BJ (cell line): ENCODE measurements around the gene PPIE. TPM values are rescaled to one million over a fixed set of nuclear protein-coding genes. Genes with fewer than 3 reads are reported as not detected.

ENCODE experiments used
- CTCF ChIA-PET: fragments of 350-600 bp; formaldehyde crosslinking; extraction: SDS; loops from one replicate; lab custom pipeline; 2021; ENCODE audit warnings: antibody characterized with exemption, inconsistent platforms; lab: Yijun Ruan, JAX
- POLR2A ChIA-PET: fragments of 300-600 bp; sonication (Branson Sonifier 250); formaldehyde crosslinking; extraction: SDS; loops from one replicate; lab custom pipeline; 2021; ENCODE audit warnings: antibody characterized with exemption; lab: Charles Lee
- DNase-seq: peaks from one replicate; pipeline ENCODE4 v3.0.0-alpha.2; 2011; ENCODE audit warnings: low read depth
- H3K27me3 ChIP-seq: 2 replicates; pipeline ENCODE4 v1.6.0; 2011; ENCODE audit warnings: low read length; ENCODE audit not compliant: control insufficient read depth, insufficient read depth
- H3K36me3 ChIP-seq: 2 replicates; pipeline ENCODE4 v1.5.1; 2011; ENCODE audit warnings: low read length; ENCODE audit not compliant: control insufficient read depth, insufficient read depth
- H3K4me3 ChIP-seq: 2 replicates; pipeline ENCODE4 v1.5.1; 2011; ENCODE audit warnings: low read depth, mild to moderate bottlenecking, control low read depth, low read length
- CTCF ChIP-seq: IDR thresholded peaks from 2 replicates; pipeline ENCODE4 v1.5.1; 2011; ENCODE audit warnings: low read depth, mild to moderate bottlenecking, control low read depth, inconsistent platforms, low read length, moderate library complexity; ENCODE audit not compliant: insufficient read depth
- polyA plus RNA-seq: library from polyadenylated mRNA; depleted of rRNA; stranded (reverse); fragments of >200 nt; gene quantifications from 2 replicates; pipeline ENCODE4 v1.2.3, GENCODE V29; 2011

PPIE gene
- polyA plus RNA-seq, 1 experiment = 89.6 TPM

GRCh38 chr1:39704757-39705156, 33.9 kb upstream of the PPIE start:
- peaks cover 20% of the 10 kb centered on the region for H3K27me3 ChIP-seq
- no peak for TF ChIP-seq CTCF
- ChIA-PET POLR2A (no interaction called here), CTCF (interaction anchor here (1.1 kb wide), 1 partner anchor 12 kb away, joined by 3 read pairs; no protein-coding TSS in a partner anchor)
- no peak for DNase-seq
- no peaks in the 10 kb centered on the region for H3K36me3 ChIP-seq
- H3K4me3 ChIP-seq = no peak overlapping the region

GRCh38 chr1:39707506-39707905, 31.2 kb upstream of the PPIE start:
- DNase-seq = no peak
- TF ChIP-seq CTCF = no peak
- peaks cover 13% of the 10 kb centered on the region for H3K27me3 ChIP-seq
- H3K36me3 ChIP-seq = no peaks in the 10 kb centered on the region
- no peak overlapping the region for H3K4me3 ChIP-seq
- ChIA-PET CTCF (no interaction called here), POLR2A (no interaction called here)

GRCh38 chr1:39711104-39711965, 27.3 kb upstream of the PPIE start:
- ChIA-PET CTCF (interaction anchor here (0.7 to 2.6 kb wide), 6 partner anchors 9 to 105 kb away, joined by 3 to 8 read pairs (median 5); no protein-coding TSS in a partner anchor), POLR2A (no interaction called here)
- H3K4me3 ChIP-seq = no peak overlapping the region
- peaks cover 18% of the 10 kb centered on the region for H3K27me3 ChIP-seq
- DNase-seq = no peak
- H3K36me3 ChIP-seq = no peaks in the 10 kb centered on the region
- TF ChIP-seq CTCF = no peak

GRCh38 chr1:39711966-39712340, 26.7 kb upstream of the PPIE start:
- no peak for DNase-seq
- Histone ChIP-seq H3K36me3 (no peaks in the 10 kb centered on the region), H3K27me3 (peaks cover 15% of the 10 kb centered on the region), H3K4me3 (no peak overlapping the region)
- CTCF ChIA-PET = interaction anchor here (0.8 to 1.1 kb wide), 3 partner anchors 17 to 106 kb away, joined by 3 to 4 read pairs (median 4); no protein-coding TSS in a partner anchor
- no peak for TF ChIP-seq CTCF
- POLR2A ChIA-PET = no interaction called here

- ChIA-PET POLR2A (no interaction called here), CTCF (interaction anchor here (0.6 to 1.8 kb wide), 7 partner anchors 13 to 574 kb away, joined by 3 to 6 read pairs (median 5); partner anchors contain the start of gene HPCAL4)
- H3K27me3 ChIP-seq = peaks cover 27% of the 10 kb centered on the region
- H3K36me3 ChIP-seq = no peaks in the 10 kb centered on the region
- TF ChIP-seq CTCF = no peak
- H3K4me3 ChIP-seq = no peak overlapping the region
- DNase-seq = no peak
Observed at GRCh38 chr1:39713557-39713956, 25.1 kb upstream of the PPIE start.
